GM23338 (cell line): ENCODE data around the gene CCDC38. TPM values are rescaled to one million over a fixed set of nuclear protein-coding genes. Genes with fewer than 3 reads are reported as not detected.

Source experiments
- ATAC-seq: fragments of 200-7000 bp; cut with Tn5 transposase; 3 replicates; pipeline ENCODE4 v1.9.1; 2020
- DNase-seq: peaks from one replicate; pipeline ENCODE4 v3.0.0-alpha.2; 2015; ENCODE audit warnings: low spot score
- H2AFZ ChIP-seq: fragments of 200-600 bp; sonication (generic); 2 replicates; pipeline ENCODE4 v1.8.0; 2016; ENCODE audit warnings: antibody characterized with exemption, mild to moderate bottlenecking, moderate library complexity
- H3F3A ChIP-seq: fragments of 200-600 bp; sonication (generic); replicated peaks from 2 replicates; pipeline ENCODE4 v1.8.0; 2017; ENCODE audit warnings: antibody characterized with exemption, mixed run types, low read depth
- H3K27ac ChIP-seq: fragments of 200-600 bp; sonication (generic); 2 replicates; pipeline ENCODE4 v1.6.1; 2016; ENCODE audit warnings: low read depth
- H3K27me3 ChIP-seq: fragments of 200-600 bp; sonication (generic); 2 replicates; pipeline ENCODE4 v1.8.0; 2016; ENCODE audit warnings: mild to moderate bottlenecking, mixed run types, moderate library complexity; ENCODE audit not compliant: insufficient read depth
- H3K36me3 ChIP-seq: fragments of 200-600 bp; sonication (generic); 2 replicates; pipeline ENCODE4 v1.8.0; 2016; ENCODE audit warnings: mild to moderate bottlenecking; ENCODE audit not compliant: insufficient read depth
- H3K4me1 ChIP-seq: fragments of 200-600 bp; sonication (generic); 2 replicates; pipeline ENCODE4 v1.8.0; 2016; ENCODE audit warnings: mild to moderate bottlenecking, moderate library complexity; ENCODE audit not compliant: insufficient read depth
- H3K4me2 ChIP-seq: fragments of 200-600 bp; sonication (generic); 2 replicates; pipeline ENCODE4 v1.7.1; 2017; ENCODE audit warnings: mixed run types
- H3K4me3 ChIP-seq: fragments of 200-600 bp; sonication (generic); 2 replicates; pipeline ENCODE4 v1.6.1; 2016; ENCODE audit warnings: mixed run types
- H3K79me2 ChIP-seq: fragments of 200-600 bp; sonication (generic); replicated peaks from 2 replicates; pipeline ENCODE4 v1.8.0; 2017; ENCODE audit warnings: mild to moderate bottlenecking; ENCODE audit not compliant: insufficient read depth
- H3K9me2 ChIP-seq: fragments of 200-600 bp; sonication (generic); 2 replicates; pipeline ENCODE4 v1.8.0; 2017; ENCODE audit not compliant: insufficient read depth
- H4K20me1 ChIP-seq: fragments of 200-600 bp; sonication (generic); replicated peaks from 2 replicates; pipeline ENCODE4 v1.8.0; 2017; ENCODE audit warnings: mild to moderate bottlenecking; ENCODE audit not compliant: insufficient read depth
- H3K27ac Mint-ChIP-seq: 2 replicates; pipeline ENCODE4 v1.8.0; 2020; ENCODE audit warnings: inconsistent platforms, mild to moderate bottlenecking, moderate library complexity, mixed read lengths
- H3K27me3 Mint-ChIP-seq: 3 replicates; pipeline ENCODE4 v1.8.0; 2022; ENCODE audit warnings: low read depth, mild to moderate bottlenecking, moderate library complexity, mixed read lengths, inconsistent platforms; ENCODE audit not compliant: insufficient read depth, poor library complexity
- H3K36me3 Mint-ChIP-seq: 3 replicates; pipeline ENCODE4 v1.8.0; 2021; ENCODE audit warnings: low read depth, mild to moderate bottlenecking, inconsistent platforms, moderate library complexity, mixed read lengths
- H3K4me1 Mint-ChIP-seq: 3 replicates; pipeline ENCODE4 v1.8.0; 2020; ENCODE audit warnings: mild to moderate bottlenecking, inconsistent platforms, mixed read lengths
- H3K4me3 Mint-ChIP-seq: 3 replicates; pipeline ENCODE4 v1.8.0; 2021; ENCODE audit warnings: moderate library complexity, mild to moderate bottlenecking, inconsistent platforms, mixed read lengths
- H3K9me3 Mint-ChIP-seq: 3 replicates; pipeline ENCODE4 v1.8.0; 2020; ENCODE audit warnings: moderate library complexity, mild to moderate bottlenecking, inconsistent platforms, mixed read lengths
- CREB1 ChIP-seq: fragments of 250-450 bp; sonication (Bioruptor Pico); IDR thresholded peaks from 2 replicates; pipeline ENCODE4 v1.5.0; 2020; ENCODE audit warnings: low read depth, mild to moderate bottlenecking, moderate library complexity
- EZH2 ChIP-seq: fragments of 200-600 bp; sonication (generic); IDR thresholded peaks from one replicate; pipeline ENCODE4 v1.8.0; 2017; ENCODE audit warnings: antibody characterized with exemption, mild to moderate bottlenecking, low read depth; ENCODE audit not compliant: unreplicated experiment
- EZH2phosphoT487 ChIP-seq: fragments of 200-600 bp; sonication (generic); IDR thresholded peaks from one replicate; pipeline ENCODE4 v1.8.1; 2018; ENCODE audit warnings: antibody characterized with exemption; ENCODE audit not compliant: unreplicated experiment
- JUNB ChIP-seq: IDR thresholded peaks from one replicate; pipeline ENCODE4 v1.6.1; 2016; ENCODE audit warnings: antibody characterized with exemption; ENCODE audit not compliant: unreplicated experiment
- NANOG ChIP-seq: IDR thresholded peaks from 2 replicates; pipeline ENCODE4 v1.6.1; 2016; ENCODE audit warnings: antibody characterized with exemption, borderline replicate concordance
- POLR2AphosphoS5 ChIP-seq: IDR thresholded peaks from 2 replicates; pipeline ENCODE4 v1.6.1; 2016; ENCODE audit warnings: antibody characterized with exemption, low read depth
- STAT1 ChIP-seq: IDR thresholded peaks from one replicate; pipeline ENCODE4 v1.6.1; 2016; ENCODE audit warnings: antibody characterized with exemption; ENCODE audit not compliant: unreplicated experiment
- ZNF114 ChIP-seq: fragments of 250-450 bp; sonication (Bioruptor Pico); IDR thresholded peaks from 2 replicates; pipeline ENCODE4 v1.5.0; 2020; ENCODE audit warnings: mild to moderate bottlenecking, moderate library complexity
- ZNF331 ChIP-seq: fragments of 250-450 bp; sonication (Bioruptor Pico); IDR thresholded peaks from 2 replicates; pipeline ENCODE4 v1.5.0; 2020; ENCODE audit warnings: low read depth, mild to moderate bottlenecking, moderate library complexity
- polyA plus RNA-seq: library from polyadenylated mRNA; unstranded; fragments of >200 nt; fragmentation: Nextera tagmentation; extraction: Ambion mirVana; gene quantifications from 2 replicates; pipeline ENCODE4 v1.2.1, GENCODE V29; 2016
- total RNA-seq: library from RNA; depleted of rRNA; stranded (reverse); fragments of >200 nt; shearing (Covaris generic); gene quantifications from 2 replicates; pipeline ENCODE4 v1.2.3, GENCODE V29; 2014
- TF ChIP-seq, protein P1 (sequence below): IDR thresholded peaks from 2 replicates; pipeline ENCODE4 v1.6.1; 2016; ENCODE audit warnings: antibody characterized with exemption
- TF ChIP-seq, protein P2 (sequence below), 2 experiments: fragments of 200-600 bp in 1 of 2; sonication (generic) in 1 of 2; conservative IDR thresholded peaks; 2 replicates each; pipeline versions ENCODE4 v1.5.1 to v1.6.1; 2016 to 2017; ENCODE audit warnings: antibody characterized with exemption in 2 of 2, low read depth in 2 of 2, mild to moderate bottlenecking in 2 of 2, moderate library complexity in 1 of 2
- TF ChIP-seq, protein P3 (sequence below): fragments of 250-450 bp; sonication (Bioruptor Pico); IDR thresholded peaks from 2 replicates; pipeline ENCODE4 v1.5.0; 2020; ENCODE audit warnings: mild to moderate bottlenecking, moderate library complexity

CCDC38 gene
- total and polyA plus RNA-seq, 2 experiments from 2014 or later: not detected

DNA sequence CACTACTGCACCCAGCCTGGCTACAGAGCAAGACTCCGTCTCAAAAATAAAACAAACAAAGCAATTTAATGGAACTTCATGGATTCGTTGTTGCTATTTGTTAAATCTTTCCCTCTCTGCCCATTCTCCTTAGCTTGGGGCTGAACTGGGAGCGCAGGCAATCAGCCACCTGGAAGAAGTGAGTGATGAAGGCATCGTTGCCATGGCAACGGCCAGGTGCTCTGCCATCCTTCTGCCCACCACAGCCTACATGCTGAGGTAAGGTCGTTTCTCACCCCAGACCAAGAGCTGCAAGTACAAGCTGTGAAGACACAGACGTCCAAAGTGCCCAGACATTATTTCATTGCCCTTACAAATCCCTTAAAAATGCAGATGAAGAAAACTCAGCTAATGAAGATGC is 19.8 kb upstream of the CCDC38 start (continued):
- TF ChIP-seq EZH2 (no peak), CREB1 (CRISPR knock-in tag) (no peak), POLR2AphosphoS5 (no peak), NANOG (no peak), JUNB (no peak), STAT1 (no peak)
- TF ChIP-seq, protein P1, sequence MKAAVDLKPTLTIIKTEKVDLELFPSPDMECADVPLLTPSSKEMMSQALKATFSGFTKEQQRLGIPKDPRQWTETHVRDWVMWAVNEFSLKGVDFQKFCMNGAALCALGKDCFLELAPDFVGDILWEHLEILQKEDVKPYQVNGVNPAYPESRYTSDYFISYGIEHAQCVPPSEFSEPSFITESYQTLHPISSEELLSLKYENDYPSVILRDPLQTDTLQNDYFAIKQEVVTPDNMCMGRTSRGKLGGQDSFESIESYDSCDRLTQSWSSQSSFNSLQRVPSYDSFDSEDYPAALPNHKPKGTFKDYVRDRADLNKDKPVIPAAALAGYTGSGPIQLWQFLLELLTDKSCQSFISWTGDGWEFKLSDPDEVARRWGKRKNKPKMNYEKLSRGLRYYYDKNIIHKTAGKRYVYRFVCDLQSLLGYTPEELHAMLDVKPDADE: no peak

DNA sequence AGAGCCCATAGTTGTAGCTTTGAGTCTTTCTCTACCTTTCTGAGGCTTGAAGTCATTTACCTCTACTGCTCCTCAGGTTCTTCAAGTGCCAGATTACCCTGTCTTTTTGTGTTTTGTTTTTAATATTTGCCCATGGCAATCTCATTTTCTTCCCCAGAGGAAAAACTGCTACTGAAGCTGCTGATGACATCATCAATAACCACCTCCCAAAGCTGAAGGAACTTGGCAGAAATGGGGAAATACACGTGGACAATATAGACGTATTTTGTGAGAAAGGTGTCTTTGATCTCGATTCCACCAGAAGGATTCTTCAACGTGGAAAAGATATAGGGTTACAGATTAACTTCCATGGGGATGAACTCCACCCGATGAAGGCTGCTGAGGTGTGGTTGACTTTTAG is 17.8 kb upstream of the CCDC38 start:
- H3K4me1 Mint-ChIP-seq: peaks cover 15% of the 10 kb centered on the region
- Histone ChIP-seq H3K4me2 (no peak overlapping the region), H3F3A (no peaks in the 10 kb centered on the region), H3K27me3 (no peaks in the 10 kb centered on the region), H3K4me3 (no peak overlapping the region), H3K79me2 (no peaks in the 10 kb centered on the region), H3K36me3 (no peaks in the 10 kb centered on the region), H2AFZ (no peak overlapping the region), H4K20me1 (no peaks in the 10 kb centered on the region), H3K9me2 (no peaks in the 10 kb centered on the region), H3K4me1 (peaks cover 5% of the 10 kb centered on the region; the same call in 1 of the 2 replicates), H3K27ac (no peak overlapping the region)
- no peak for DNase-seq
- peaks cover 7% of the 10 kb centered on the region for H3K27me3 Mint-ChIP-seq
- ATAC-seq: no peak
- H3K27ac Mint-ChIP-seq: no peak overlapping the region
- H3K36me3 Mint-ChIP-seq: no peaks in the 10 kb centered on the region
- H3K4me3 Mint-ChIP-seq: no peak overlapping the region
- no peaks in the 10 kb centered on the region for H3K9me3 Mint-ChIP-seq
- no peak for TF ChIP-seq EZH2phosphoT487
- TF ChIP-seq, protein P2, sequence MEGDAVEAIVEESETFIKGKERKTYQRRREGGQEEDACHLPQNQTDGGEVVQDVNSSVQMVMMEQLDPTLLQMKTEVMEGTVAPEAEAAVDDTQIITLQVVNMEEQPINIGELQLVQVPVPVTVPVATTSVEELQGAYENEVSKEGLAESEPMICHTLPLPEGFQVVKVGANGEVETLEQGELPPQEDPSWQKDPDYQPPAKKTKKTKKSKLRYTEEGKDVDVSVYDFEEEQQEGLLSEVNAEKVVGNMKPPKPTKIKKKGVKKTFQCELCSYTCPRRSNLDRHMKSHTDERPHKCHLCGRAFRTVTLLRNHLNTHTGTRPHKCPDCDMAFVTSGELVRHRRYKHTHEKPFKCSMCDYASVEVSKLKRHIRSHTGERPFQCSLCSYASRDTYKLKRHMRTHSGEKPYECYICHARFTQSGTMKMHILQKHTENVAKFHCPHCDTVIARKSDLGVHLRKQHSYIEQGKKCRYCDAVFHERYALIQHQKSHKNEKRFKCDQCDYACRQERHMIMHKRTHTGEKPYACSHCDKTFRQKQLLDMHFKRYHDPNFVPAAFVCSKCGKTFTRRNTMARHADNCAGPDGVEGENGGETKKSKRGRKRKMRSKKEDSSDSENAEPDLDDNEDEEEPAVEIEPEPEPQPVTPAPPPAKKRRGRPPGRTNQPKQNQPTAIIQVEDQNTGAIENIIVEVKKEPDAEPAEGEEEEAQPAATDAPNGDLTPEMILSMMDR (conservative IDR thresholded peaks at IDR 0.05; ENCODE audit: low read depth in 2 of 2): no peak
- no peak for TF ChIP-seq EZH2
- TF ChIP-seq, protein P3, sequence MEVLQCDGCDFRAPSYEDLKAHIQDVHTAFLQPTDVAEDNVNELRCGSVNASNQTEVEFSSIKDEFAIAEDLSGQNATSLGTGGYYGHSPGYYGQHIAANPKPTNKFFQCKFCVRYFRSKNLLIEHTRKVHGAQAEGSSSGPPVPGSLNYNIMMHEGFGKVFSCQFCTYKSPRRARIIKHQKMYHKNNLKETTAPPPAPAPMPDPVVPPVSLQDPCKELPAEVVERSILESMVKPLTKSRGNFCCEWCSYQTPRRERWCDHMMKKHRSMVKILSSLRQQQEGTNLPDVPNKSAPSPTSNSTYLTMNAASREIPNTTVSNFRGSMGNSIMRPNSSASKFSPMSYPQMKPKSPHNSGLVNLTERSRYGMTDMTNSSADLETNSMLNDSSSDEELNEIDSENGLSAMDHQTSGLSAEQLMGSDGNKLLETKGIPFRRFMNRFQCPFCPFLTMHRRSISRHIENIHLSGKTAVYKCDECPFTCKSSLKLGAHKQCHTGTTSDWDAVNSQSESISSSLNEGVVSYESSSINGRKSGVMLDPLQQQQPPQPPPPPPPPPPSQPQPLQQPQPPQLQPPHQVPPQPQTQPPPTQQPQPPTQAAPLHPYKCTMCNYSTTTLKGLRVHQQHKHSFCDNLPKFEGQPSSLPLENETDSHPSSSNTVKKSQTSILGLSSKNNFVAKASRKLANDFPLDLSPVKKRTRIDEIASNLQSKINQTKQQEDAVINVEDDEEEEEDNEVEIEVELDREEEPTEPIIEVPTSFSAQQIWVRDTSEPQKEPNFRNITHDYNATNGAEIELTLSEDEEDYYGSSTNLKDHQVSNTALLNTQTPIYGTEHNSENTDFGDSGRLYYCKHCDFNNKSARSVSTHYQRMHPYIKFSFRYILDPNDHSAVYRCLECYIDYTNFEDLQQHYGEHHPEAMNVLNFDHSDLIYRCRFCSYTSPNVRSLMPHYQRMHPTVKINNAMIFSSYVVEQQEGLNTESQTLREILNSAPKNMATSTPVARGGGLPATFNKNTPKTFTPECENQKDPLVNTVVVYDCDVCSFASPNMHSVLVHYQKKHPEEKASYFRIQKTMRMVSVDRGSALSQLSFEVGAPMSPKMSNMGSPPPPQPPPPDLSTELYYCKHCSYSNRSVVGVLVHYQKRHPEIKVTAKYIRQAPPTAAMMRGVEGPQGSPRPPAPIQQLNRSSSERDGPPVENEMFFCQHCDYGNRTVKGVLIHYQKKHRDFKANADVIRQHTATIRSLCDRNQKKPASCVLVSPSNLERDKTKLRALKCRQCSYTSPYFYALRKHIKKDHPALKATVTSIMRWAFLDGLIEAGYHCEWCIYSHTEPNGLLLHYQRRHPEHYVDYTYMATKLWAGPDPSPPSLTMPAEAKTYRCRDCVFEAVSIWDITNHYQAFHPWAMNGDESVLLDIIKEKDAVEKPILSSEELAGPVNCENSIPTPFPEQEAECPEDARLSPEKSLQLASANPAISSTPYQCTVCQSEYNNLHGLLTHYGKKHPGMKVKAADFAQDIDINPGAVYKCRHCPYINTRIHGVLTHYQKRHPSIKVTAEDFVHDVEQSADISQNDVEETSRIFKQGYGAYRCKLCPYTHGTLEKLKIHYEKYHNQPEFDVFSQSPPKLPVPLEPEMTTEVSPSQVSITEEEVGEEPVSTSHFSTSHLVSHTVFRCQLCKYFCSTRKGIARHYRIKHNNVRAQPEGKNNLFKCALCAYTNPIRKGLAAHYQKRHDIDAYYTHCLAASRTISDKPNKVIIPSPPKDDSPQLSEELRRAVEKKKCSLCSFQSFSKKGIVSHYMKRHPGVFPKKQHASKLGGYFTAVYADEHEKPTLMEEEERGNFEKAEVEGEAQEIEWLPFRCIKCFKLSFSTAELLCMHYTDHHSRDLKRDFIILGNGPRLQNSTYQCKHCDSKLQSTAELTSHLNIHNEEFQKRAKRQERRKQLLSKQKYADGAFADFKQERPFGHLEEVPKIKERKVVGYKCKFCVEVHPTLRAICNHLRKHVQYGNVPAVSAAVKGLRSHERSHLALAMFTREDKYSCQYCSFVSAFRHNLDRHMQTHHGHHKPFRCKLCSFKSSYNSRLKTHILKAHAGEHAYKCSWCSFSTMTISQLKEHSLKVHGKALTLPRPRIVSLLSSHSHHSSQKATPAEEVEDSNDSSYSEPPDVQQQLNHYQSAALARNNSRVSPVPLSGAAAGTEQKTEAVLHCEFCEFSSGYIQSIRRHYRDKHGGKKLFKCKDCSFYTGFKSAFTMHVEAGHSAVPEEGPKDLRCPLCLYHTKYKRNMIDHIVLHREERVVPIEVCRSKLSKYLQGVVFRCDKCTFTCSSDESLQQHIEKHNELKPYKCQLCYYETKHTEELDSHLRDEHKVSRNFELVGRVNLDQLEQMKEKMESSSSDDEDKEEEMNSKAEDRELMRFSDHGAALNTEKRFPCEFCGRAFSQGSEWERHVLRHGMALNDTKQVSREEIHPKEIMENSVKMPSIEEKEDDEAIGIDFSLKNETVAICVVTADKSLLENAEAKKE (CRISPR knock-in tag): no peak
- TF ChIP-seq POLR2AphosphoS5: no peak
- no peak for TF ChIP-seq ZNF331
- TF ChIP-seq CREB1 (CRISPR knock-in tag): no peak
- no peak for TF ChIP-seq NANOG
- TF ChIP-seq, protein P1: no peak
- no peak for TF ChIP-seq JUNB
- TF ChIP-seq ZNF114 (CRISPR knock-in tag): no peak
- no peak for TF ChIP-seq STAT1
